Stimulated activated CD4-positive, alpha-beta T cell treated with anti-CD3 and anti-CD28 coated beads, Interleukin-2, amount 100 ng/mL, for 48 hours (primary cell): Measurements from ENCODE around the gene GALR1.

Source experiments
- DNase-seq, 2 donors: peaks; one replicate each; pipeline ENCODE4 v3.0.0-alpha.2; 2020

Gene GALR1

DNA sequence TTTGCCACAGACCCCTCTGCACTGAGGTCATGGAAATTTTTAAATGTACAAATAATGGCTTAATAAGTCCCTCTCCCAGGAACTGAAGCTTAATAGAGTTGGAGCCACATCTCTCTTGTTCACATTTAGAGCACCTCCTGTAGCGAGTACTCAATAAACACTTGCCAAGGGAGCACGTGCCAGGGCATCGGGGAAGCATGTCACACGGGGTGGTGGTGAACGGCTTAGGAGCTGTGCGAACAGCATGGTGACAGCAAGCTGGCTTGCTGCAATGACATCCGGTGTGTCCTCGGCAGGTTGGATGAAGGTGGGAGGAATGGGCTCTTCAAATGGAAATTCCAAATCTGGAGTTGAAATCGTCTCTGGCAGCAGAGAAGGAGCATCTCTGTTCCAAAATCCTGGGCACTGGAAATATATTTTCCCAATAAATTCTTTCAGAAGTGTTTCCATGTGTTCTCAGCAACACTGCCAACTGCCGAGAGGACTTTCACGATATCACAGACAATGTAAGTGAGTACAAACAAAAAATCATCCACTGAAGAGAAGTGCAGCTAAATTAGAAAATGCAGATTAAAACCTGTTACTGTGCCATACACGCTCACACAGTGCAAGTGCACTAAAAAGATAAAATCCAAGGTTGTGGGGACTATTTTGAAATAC, 74.1 kb downstream of the GALR1 start:
- no peak for DNase-seq
